Activated CD8-positive, alpha-beta memory T cell treated with anti-CD3 and anti-CD28 coated beads, Interleukin-2, amount 50 U/mL, for 4 hours (primary cell): ENCODE measurements around the gene PRXL2B.

Source experiments
- DNase-seq: peaks from one replicate; pipeline ENCODE4 v3.0.0-alpha.2; 2020

Gene PRXL2B

GRCh38 chr1:2638466-2639115, 52.0 kb downstream of the PRXL2B start:
- no peak for DNase-seq

GRCh38 chr1:2639203-2639602, 52.6 kb downstream of the PRXL2B start:
- no peak for DNase-seq

- no peak for DNase-seq
Observed at GRCh38 chr1:2639607-2640521, 53.3 kb downstream of the PRXL2B start.

- DNase-seq, result no peak
Observed at GRCh38 chr1:2640626-2641025, 54.0 kb downstream of the PRXL2B start.
